ENCODE measurements around the gene ANKRD39.

DNA sequence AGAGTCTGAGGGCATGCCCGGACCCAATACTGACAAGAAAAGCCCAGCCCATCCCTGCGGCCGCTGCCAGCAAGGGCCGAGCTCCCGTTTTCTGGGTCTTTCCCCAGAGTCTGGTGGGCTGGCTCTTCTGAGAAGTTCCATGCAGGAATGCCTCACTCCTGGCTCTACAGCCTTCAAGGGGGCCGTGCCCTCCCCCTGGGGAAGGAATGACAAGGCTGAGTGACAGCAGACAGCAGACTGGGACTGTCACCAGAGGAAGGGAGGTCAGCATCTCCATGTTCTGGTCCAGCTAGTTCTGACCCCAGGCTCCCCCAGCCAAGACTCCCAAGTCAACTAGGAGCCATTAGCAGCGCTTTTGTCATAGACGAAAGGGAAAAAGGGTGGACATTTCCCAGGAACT lies 25.1 kb upstream of the ANKRD39 start:
- TF ChIP-seq, protein P1, sequence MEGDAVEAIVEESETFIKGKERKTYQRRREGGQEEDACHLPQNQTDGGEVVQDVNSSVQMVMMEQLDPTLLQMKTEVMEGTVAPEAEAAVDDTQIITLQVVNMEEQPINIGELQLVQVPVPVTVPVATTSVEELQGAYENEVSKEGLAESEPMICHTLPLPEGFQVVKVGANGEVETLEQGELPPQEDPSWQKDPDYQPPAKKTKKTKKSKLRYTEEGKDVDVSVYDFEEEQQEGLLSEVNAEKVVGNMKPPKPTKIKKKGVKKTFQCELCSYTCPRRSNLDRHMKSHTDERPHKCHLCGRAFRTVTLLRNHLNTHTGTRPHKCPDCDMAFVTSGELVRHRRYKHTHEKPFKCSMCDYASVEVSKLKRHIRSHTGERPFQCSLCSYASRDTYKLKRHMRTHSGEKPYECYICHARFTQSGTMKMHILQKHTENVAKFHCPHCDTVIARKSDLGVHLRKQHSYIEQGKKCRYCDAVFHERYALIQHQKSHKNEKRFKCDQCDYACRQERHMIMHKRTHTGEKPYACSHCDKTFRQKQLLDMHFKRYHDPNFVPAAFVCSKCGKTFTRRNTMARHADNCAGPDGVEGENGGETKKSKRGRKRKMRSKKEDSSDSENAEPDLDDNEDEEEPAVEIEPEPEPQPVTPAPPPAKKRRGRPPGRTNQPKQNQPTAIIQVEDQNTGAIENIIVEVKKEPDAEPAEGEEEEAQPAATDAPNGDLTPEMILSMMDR (IDR thresholded peaks at IDR 0.05), result no peak
- TF ChIP-seq EP300 (IDR thresholded peaks at IDR 0.05), result no peak
- TF ChIP-seq POLR2A (IDR thresholded peaks at IDR 0.05), result no peak
